ENCODE measurements around the gene FNTB.
"Not testable (repeated sequence)": the region's sequence is repeated elsewhere in the genome, so short reads cannot be mapped to it uniquely, and the experiment has no call there.

Gene FNTB

GRCh38 chr14:65084554-65085505 lies 98.1 kb downstream of the FNTB start:
- no peak for DNase-seq (ENCODE audit: low spot score)

GRCh38 chr14:65086686-65087085 lies 100.0 kb downstream of the FNTB start:
- not testable (repeated sequence) for DNase-seq (ENCODE audit: low spot score)

- not testable (repeated sequence) for DNase-seq (ENCODE audit: low spot score)
Measured at GRCh38 chr14:65087835-65088234, 101.1 kb downstream of the FNTB start.

- DNase-seq (ENCODE audit: low spot score), result no peak
Measured at GRCh38 chr14:65092349-65092748, 105.7 kb downstream of the FNTB start.

GRCh38 chr14:65095633-65096205 lies 109.0 kb downstream of the FNTB start:
- DNase-seq (ENCODE audit: low spot score), result peak; percentile 70

- peak; percentile 35 for DNase-seq (ENCODE audit: low spot score)
Measured at GRCh38 chr14:65096323-65097089, 109.8 kb downstream of the FNTB start.

- peak; percentile 26 for DNase-seq (ENCODE audit: low spot score)
Measured at GRCh38 chr14:65098586-65098985, 111.9 kb downstream of the FNTB start.

GRCh38 chr14:65100922-65101541 lies 114.3 kb downstream of the FNTB start:
- no peak for DNase-seq (ENCODE audit: low spot score)

- peak; percentile 21 for DNase-seq (ENCODE audit: low spot score)
Measured at GRCh38 chr14:65101631-65102440, 115.1 kb downstream of the FNTB start.

- DNase-seq (ENCODE audit: low spot score), result peak; percentile 99
Measured at GRCh38 chr14:65102441-65103149, 115.9 kb downstream of the FNTB start, which contains the start of gene MAX. MAX (minus strand) TSS chr14:65102517; CDS start chr14:65102339, 178 bp downstream.

GRCh38 chr14:65103150-65103760 lies 116.6 kb downstream of the FNTB start:
- DNase-seq (ENCODE audit: low spot score), result peak; percentile 44

GRCh38 chr14:65104791-65105190 lies 118.1 kb downstream of the FNTB start:
- no peak for DNase-seq (ENCODE audit: low spot score)

- DNase-seq (ENCODE audit: low spot score), result no peak
Measured at GRCh38 chr14:65106316-65106715, 119.6 kb downstream of the FNTB start.

- DNase-seq (ENCODE audit: low spot score), result no peak
Measured at GRCh38 chr14:65106736-65107135, 120.0 kb downstream of the FNTB start.

- no peak for DNase-seq (ENCODE audit: low spot score)
Measured at GRCh38 chr14:65107200-65107599, 120.5 kb downstream of the FNTB start.

- no peak for DNase-seq (ENCODE audit: low spot score)
Measured at GRCh38 chr14:65109357-65109756, 122.7 kb downstream of the FNTB start.

GRCh38 chr14:65110525-65110924 lies 123.8 kb downstream of the FNTB start:
- DNase-seq (ENCODE audit: low spot score), result no peak

All from GM03348 (cell line).